ENCODE measurements around the gene TSHZ2.

- TF ChIP-seq, protein P1, sequence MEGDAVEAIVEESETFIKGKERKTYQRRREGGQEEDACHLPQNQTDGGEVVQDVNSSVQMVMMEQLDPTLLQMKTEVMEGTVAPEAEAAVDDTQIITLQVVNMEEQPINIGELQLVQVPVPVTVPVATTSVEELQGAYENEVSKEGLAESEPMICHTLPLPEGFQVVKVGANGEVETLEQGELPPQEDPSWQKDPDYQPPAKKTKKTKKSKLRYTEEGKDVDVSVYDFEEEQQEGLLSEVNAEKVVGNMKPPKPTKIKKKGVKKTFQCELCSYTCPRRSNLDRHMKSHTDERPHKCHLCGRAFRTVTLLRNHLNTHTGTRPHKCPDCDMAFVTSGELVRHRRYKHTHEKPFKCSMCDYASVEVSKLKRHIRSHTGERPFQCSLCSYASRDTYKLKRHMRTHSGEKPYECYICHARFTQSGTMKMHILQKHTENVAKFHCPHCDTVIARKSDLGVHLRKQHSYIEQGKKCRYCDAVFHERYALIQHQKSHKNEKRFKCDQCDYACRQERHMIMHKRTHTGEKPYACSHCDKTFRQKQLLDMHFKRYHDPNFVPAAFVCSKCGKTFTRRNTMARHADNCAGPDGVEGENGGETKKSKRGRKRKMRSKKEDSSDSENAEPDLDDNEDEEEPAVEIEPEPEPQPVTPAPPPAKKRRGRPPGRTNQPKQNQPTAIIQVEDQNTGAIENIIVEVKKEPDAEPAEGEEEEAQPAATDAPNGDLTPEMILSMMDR (IDR thresholded peaks at IDR 0.05 in 2 of 3, conservative IDR thresholded peaks at IDR 0.05 in 1 of 3; ENCODE audit: borderline replicate concordance in 1 of 3, insufficient read depth in 1 of 3, low read depth in 2 of 3, low read length in 2 of 3): peak; percentile 37 to 80 (median 77); a peak in 5 of 6 replicates
- TF ChIP-seq POLR2A (IDR thresholded peaks at IDR 0.05; ENCODE audit: borderline replicate concordance, extremely low read depth, insufficient read depth, insufficient read length) (no peak), ELF1 (IDR thresholded peaks at IDR 0.05; ENCODE audit: borderline replicate concordance, low read depth) (peak; percentile 74), EZH2 (IDR thresholded peaks at IDR 0.05) (no peak), ZNF274 (IDR thresholded peaks at IDR 0.05; ENCODE audit: low read depth, low read length) (no peak), EZH2phosphoT487 (IDR thresholded peaks at IDR 0.05; ENCODE audit: borderline replicate concordance) (no peak), CEBPB (IDR thresholded peaks at IDR 0.05; ENCODE audit: low read depth) (no peak), EGR1 (IDR thresholded peaks at IDR 0.05; ENCODE audit: low read depth) (no peak), RAD21 (IDR thresholded peaks at IDR 0.05; ENCODE audit: low read depth) (peak; percentile 45; the same call in 1 of the 2 replicates), REST (IDR thresholded peaks at IDR 0.05; ENCODE audit: low read depth) (no peak), SRF (IDR thresholded peaks at IDR 0.05; ENCODE audit: low read depth) (no peak), POLR2AphosphoS5 (IDR thresholded peaks at IDR 0.05; ENCODE audit: low read depth, low read length) (no peak)
These were observed 185.6 kb downstream of the TSHZ2 start for GRCh38 chr20:53157443-53158408.

Data from HCT116 (cell line).